Keratinocyte (primary cell): ENCODE measurements around the gene CDHR2. TPM values are rescaled to one million over a fixed set of nuclear protein-coding genes. Genes with fewer than 3 reads are reported as not detected.

Experiments used
- DNase-seq: peaks from one replicate; pipeline ENCODE4 v3.0.0-alpha.2; 2011; ENCODE audit warnings: low read depth, missing footprints, low spot score
- FAIRE-seq: peaks from 2 replicates; lab custom pipeline; 2011; peaks lifted over from hg19 to GRCh38; lab: Jason Lieb, UNC
- H2AFZ ChIP-seq: 2 replicates; pipeline ENCODE4 v1.6.0; 2012; ENCODE audit warnings: low read length, control low read depth, inconsistent platforms; ENCODE audit not compliant: control insufficient read depth
- H3K27ac ChIP-seq: 2 replicates; pipeline ENCODE4 v1.5.1; 2011; ENCODE audit warnings: low read length; ENCODE audit not compliant: control insufficient read depth, insufficient read depth
- H3K27me3 ChIP-seq: 3 replicates; pipeline ENCODE4 v1.6.0; 2011; ENCODE audit warnings: low read length; ENCODE audit not compliant: control insufficient read depth, insufficient read depth; ENCODE audit errors: extremely low read depth
- H3K36me3 ChIP-seq, 2 experiments: 2 replicates in 1 of 2; 3 replicates in 1 of 2; pipeline ENCODE4 v1.5.1; 2011; ENCODE audit warnings: low read length in 2 of 2, mild to moderate bottlenecking in 1 of 2; ENCODE audit not compliant: control insufficient read depth in 2 of 2, insufficient read depth in 2 of 2; ENCODE audit errors: extremely low read depth in 1 of 2
- H3K4me1 ChIP-seq: 3 replicates; pipeline ENCODE4 v1.5.1; 2011; ENCODE audit warnings: low read length; ENCODE audit not compliant: control insufficient read depth, insufficient read depth; ENCODE audit errors: extremely low read depth
- H3K4me2 ChIP-seq: 3 replicates; pipeline ENCODE4 v1.6.0; 2011; ENCODE audit warnings: low read depth, low read length; ENCODE audit not compliant: control insufficient read depth, insufficient read depth; ENCODE audit errors: extremely low read depth
- H3K4me3 ChIP-seq, 3 experiments: fragments of 200-600 bp in 1 of 3; sonication (generic) in 1 of 3; 2 replicates in 2 of 3; 3 replicates in 1 of 3; pipeline ENCODE4 v1.5.1; 2011 to 2016; ENCODE audit warnings: low read length in 3 of 3, mild to moderate bottlenecking in 3 of 3, control low read depth in 2 of 3, inconsistent platforms in 1 of 3, low read depth in 1 of 3, mixed read lengths in 1 of 3, mixed run types in 1 of 3, moderate library complexity in 1 of 3; ENCODE audit not compliant: control insufficient read depth in 2 of 3, insufficient read depth in 2 of 3; ENCODE audit errors: extremely low read depth in 1 of 3
- H3K79me2 ChIP-seq: 2 replicates; pipeline ENCODE4 v1.6.0; 2012; ENCODE audit warnings: low read length; ENCODE audit not compliant: control insufficient read depth, insufficient read depth
- H3K9ac ChIP-seq: 3 replicates; pipeline ENCODE4 v1.6.0; 2011; ENCODE audit warnings: low read length; ENCODE audit not compliant: control insufficient read depth, insufficient read depth; ENCODE audit errors: extremely low read depth
- H3K9me1 ChIP-seq: 3 replicates; pipeline ENCODE4 v1.6.0; 2011; ENCODE audit warnings: low read length; ENCODE audit not compliant: control insufficient read depth, insufficient read depth; ENCODE audit errors: extremely low read depth
- H3K9me3 ChIP-seq: 2 replicates; pipeline ENCODE4 v1.5.1; 2012; ENCODE audit warnings: low read depth, low read length; ENCODE audit not compliant: control insufficient read depth
- H4K20me1 ChIP-seq: 3 replicates; pipeline ENCODE4 v1.6.0; 2011; ENCODE audit warnings: low read length; ENCODE audit not compliant: control insufficient read depth, insufficient read depth; ENCODE audit errors: extremely low read depth
- CTCF ChIP-seq, 3 experiments: IDR thresholded peaks in 1 of 3; conservative IDR thresholded peaks in 1 of 3; optimal IDR thresholded peaks in 1 of 3; 2 replicates in 2 of 3; 3 replicates in 1 of 3; pipeline versions ENCODE3 to v1.5.1; 2011; ENCODE audit warnings: low read length in 3 of 3, mild to moderate bottlenecking in 3 of 3, moderate library complexity in 2 of 3, control low read depth in 1 of 3, inconsistent platforms in 1 of 3; ENCODE audit not compliant: insufficient read depth in 2 of 3; ENCODE audit errors: extremely low read depth in 1 of 3
- EZH2 ChIP-seq: IDR thresholded peaks from one replicate; pipeline ENCODE4 v1.6.1; 2012; ENCODE audit warnings: inconsistent platforms, mild to moderate bottlenecking, low read length, moderate library complexity
- dilution Hi-C: fragments of 300-500 bp; cut with MboI; formaldehyde crosslinking; loops from one replicate; pipeline ENCODE4 v1.7.0; 2020; ENCODE audit warnings: low sequenced_read_pairs; ENCODE audit not compliant: extremely low pct_ligation_motif_present
- polyA plus RNA-seq, 5 experiments: library from polyadenylated mRNA; depleted of rRNA in 3 of 5; stranded (reverse) in 3 of 5; stranded (forward) in 1 of 5; unstranded in 1 of 5; fragments of >200 nt; gene quantifications; 1 replicate in 1 of 5; 2 replicates in 3 of 5; 3 replicates in 1 of 5; pipeline versions ENCODE4 v1.2.1 to v1.2.3, GENCODE V29; 2011 to 2012; ENCODE audit warnings: missing spikeins in 2 of 5, low read depth in 1 of 5, low replicate concordance in 1 of 5

Gene CDHR2
- polyA plus RNA-seq, 1 donor (not counting 4 experiments of a cell fraction or from before 2014, with no cell fraction given): not detected

- TF ChIP-seq CTCF (optimal IDR thresholded peaks at IDR 0.05 in 1 of 3, IDR thresholded peaks at IDR 0.05 in 1 of 3, conservative IDR thresholded peaks at IDR 0.05 in 1 of 3; ENCODE audit: extremely low read depth in 1 of 3, insufficient read depth in 2 of 3, low read length in 3 of 3): peak; percentile 81 to 96 (median 89)
- TF ChIP-seq EZH2: no peak
- Histone ChIP-seq H3K36me3 (no peaks in the 10 kb centered on the region), H3K4me1 (no peaks in the 10 kb centered on the region), H2AFZ (no peak overlapping the region), H3K4me2 (no peak overlapping the region), H4K20me1 (no peaks in the 10 kb centered on the region), H3K4me3 (no peak overlapping the region), H3K79me2 (no peaks in the 10 kb centered on the region), H3K9ac (no peak overlapping the region), H3K9me1 (no peaks in the 10 kb centered on the region), H3K27ac (no peak overlapping the region), H3K9me3 (no peaks in the 10 kb centered on the region), H3K27me3 (no peaks in the 10 kb centered on the region)
- no peak for DNase-seq
- FAIRE-seq: peak; percentile 76
- dilution Hi-C loops: no loop called here
Measured at GRCh38 chr5:176573564-176574296, 24.6 kb downstream of the CDHR2 start.

- FAIRE-seq: no peak
- H3K4me2 ChIP-seq: no peak overlapping the region
Measured at GRCh38 chr5:176574297-176574591, 25.1 kb downstream of the CDHR2 start.

More at GRCh38 chr5:176574297-176574591, 25.1 kb downstream of the CDHR2 start:
- no peak overlapping the region for H2AFZ ChIP-seq
- no peaks in the 10 kb centered on the region for H3K36me3 ChIP-seq
- H3K27me3 ChIP-seq: no peaks in the 10 kb centered on the region
- peak in 1 of 3 experiments; percentile 6 for TF ChIP-seq CTCF (optimal IDR thresholded peaks at IDR 0.05 in 1 of 3, IDR thresholded peaks at IDR 0.05 in 1 of 3, conservative IDR thresholded peaks at IDR 0.05 in 1 of 3; ENCODE audit: extremely low read depth in 1 of 3, insufficient read depth in 2 of 3, low read length in 3 of 3)
- TF ChIP-seq EZH2: no peak
- H3K4me3 ChIP-seq: no peak overlapping the region
- H3K4me1 ChIP-seq: no peaks in the 10 kb centered on the region
- no peaks in the 10 kb centered on the region for H3K9me3 ChIP-seq
- H4K20me1 ChIP-seq: no peaks in the 10 kb centered on the region
- H3K79me2 ChIP-seq: no peaks in the 10 kb centered on the region
- no peak overlapping the region for H3K27ac ChIP-seq
- DNase-seq: no peak
- dilution Hi-C loops: no loop called here
- no peak overlapping the region for H3K9ac ChIP-seq
- no peaks in the 10 kb centered on the region for H3K9me1 ChIP-seq
